Activated CD8-positive, alpha-beta memory T cell treated with anti-CD3 and anti-CD28 coated beads for 4 hours (primary cell): Measurements from ENCODE around the gene SAT1.
"Not testable (repeated sequence)": the region's sequence is repeated elsewhere in the genome, so short reads cannot be mapped to it uniquely, and the experiment has no call there.

Experiments used
- DNase-seq, 2 donors: peaks; one replicate each; pipeline ENCODE4 v3.0.0-alpha.2; 2020; ENCODE audit warnings: low read depth in 2 of 2

Gene SAT1

GRCh38 chrX:23782863-23783588 is at the start of gene SAT1:
Gene SAT1, plus strand, starts transcription at chrX:23783173. Its CDS starts 179 bp downstream, at chrX:23783352.
- DNase-seq = peak; percentile 85 to 91

- no peak for DNase-seq
Observed at GRCh38 chrX:23736030-23736429, 46.9 kb upstream of the SAT1 start.

GRCh38 chrX:23737413-23737812 is 45.6 kb upstream of the SAT1 start:
- no peak for DNase-seq

- DNase-seq = no peak
Observed at GRCh38 chrX:23742174-23742696, 40.7 kb upstream of the SAT1 start.

GRCh38 chrX:23742697-23743622 is 40.0 kb upstream of the SAT1 start, which contains the start of gene ACOT9:
Gene ACOT9, minus strand, starts transcription at chrX:23743276. Its CDS starts 132 bp downstream, at chrX:23743144.
- DNase-seq = peak; percentile 29 to 36

- DNase-seq = not testable (repeated sequence)
Observed at GRCh38 chrX:23743623-23743971, 39.4 kb upstream of the SAT1 start.

- no peak for DNase-seq
Observed at GRCh38 chrX:23745786-23746185, 37.2 kb upstream of the SAT1 start.

- no peak for DNase-seq
Observed at GRCh38 chrX:23749129-23749528, 33.8 kb upstream of the SAT1 start.

GRCh38 chrX:23749576-23749975 is 33.4 kb upstream of the SAT1 start:
- DNase-seq = no peak

- no peak for DNase-seq
Observed at GRCh38 chrX:23752740-23753415, 30.1 kb upstream of the SAT1 start.

- no peak for DNase-seq
Observed at GRCh38 chrX:23754664-23755063, 28.3 kb upstream of the SAT1 start.

GRCh38 chrX:23756165-23756564 is 26.8 kb upstream of the SAT1 start:
- DNase-seq = peak; percentile 34 to 42

- no peak for DNase-seq
Observed at GRCh38 chrX:23759821-23760220, 23.2 kb upstream of the SAT1 start.

- no peak for DNase-seq
Observed at GRCh38 chrX:23764188-23764984, 18.6 kb upstream of the SAT1 start.

- DNase-seq = no peak
Observed at GRCh38 chrX:23765449-23765848, 17.5 kb upstream of the SAT1 start.

GRCh38 chrX:23765868-23766267 is 17.1 kb upstream of the SAT1 start:
- DNase-seq = no peak

- no peak for DNase-seq
Observed at GRCh38 chrX:23766650-23767551, 16.1 kb upstream of the SAT1 start.

- no peak for DNase-seq
Observed at GRCh38 chrX:23770142-23770541, 12.8 kb upstream of the SAT1 start.

- not testable (repeated sequence) for DNase-seq
Observed at GRCh38 chrX:23771086-23771485, 11.9 kb upstream of the SAT1 start.

GRCh38 chrX:23773601-23774175 is 9.3 kb upstream of the SAT1 start:
- DNase-seq = peak; percentile 4 to 35
